Stimulated activated CD4-positive, alpha-beta T cell treated with anti-CD3 and anti-CD28 coated beads, Interleukin-12 subunit alpha, Interleukin-12 subunit beta, amount 100 ng/mL, for 24 hours (primary cell): ENCODE results near the gene UBAC2.
A peak's percentile ranks its signal among the peaks of the same experiment; 100 is the strongest.
"Not testable (repeated sequence)": the region's sequence is repeated elsewhere in the genome, so short reads cannot be mapped to it uniquely, and the experiment has no call there.

Source experiments
- DNase-seq, 2 experiments: peaks; one replicate each; pipeline ENCODE4 v3.0.0-alpha.2; 2020; ENCODE audit warnings: low read depth in 2 of 2

The UBAC2 gene

GRCh38 chr13:99378985-99379733 is 178.5 kb downstream of the UBAC2 start:
- DNase-seq: no peak

- DNase-seq: no peak
Measured at GRCh38 chr13:99379856-99380801, 179.5 kb downstream of the UBAC2 start.

GRCh38 chr13:99380921-99381645 is 180.4 kb downstream of the UBAC2 start:
- DNase-seq: peak; percentile 52

GRCh38 chr13:99381766-99382165 is 181.1 kb downstream of the UBAC2 start:
- no peak for DNase-seq

- DNase-seq: no peak
Measured at GRCh38 chr13:99382428-99383133, 181.9 kb downstream of the UBAC2 start.

- no peak for DNase-seq
Measured at GRCh38 chr13:99383511-99383921, 182.9 kb downstream of the UBAC2 start.

GRCh38 chr13:99383946-99384345 is 183.3 kb downstream of the UBAC2 start:
- DNase-seq: no peak

GRCh38 chr13:99384468-99384867 is 183.8 kb downstream of the UBAC2 start:
- no peak for DNase-seq

GRCh38 chr13:99385161-99385560 is 184.5 kb downstream of the UBAC2 start:
- DNase-seq: no peak

- no peak for DNase-seq
Measured at GRCh38 chr13:99385940-99386339, 185.3 kb downstream of the UBAC2 start.

GRCh38 chr13:99386495-99386894 is 185.8 kb downstream of the UBAC2 start:
- DNase-seq: no peak

GRCh38 chr13:99386911-99387788 is 186.5 kb downstream of the UBAC2 start:
- peak; percentile 68 to 90 for DNase-seq

GRCh38 chr13:99388334-99388923 is 187.8 kb downstream of the UBAC2 start:
- no peak for DNase-seq

- not testable (repeated sequence) for DNase-seq
Measured at GRCh38 chr13:99389094-99389493, 188.4 kb downstream of the UBAC2 start.

GRCh38 chr13:99389520-99390304 is 189.1 kb downstream of the UBAC2 start:
- DNase-seq: no peak

GRCh38 chr13:99390601-99391000 is 189.9 kb downstream of the UBAC2 start:
- no peak for DNase-seq

- DNase-seq: no peak
Measured at GRCh38 chr13:99391781-99392469, 191.3 kb downstream of the UBAC2 start.

GRCh38 chr13:99392470-99393135 is 191.9 kb downstream of the UBAC2 start:
- DNase-seq: no peak
